Hematopoietic multipotent progenitor cell treated with erythropoietin and hydrocortisone succinate and interleukin-3 and kit ligand, for 15 days (in vitro differentiated cells): ENCODE measurements around the gene ARHGEF16.

Source experiments
- DNase-seq: peaks from one replicate; pipeline ENCODE4 v3.0.0-alpha.2; 2015; ENCODE audit warnings: low spot score

ARHGEF16 gene

DNA sequence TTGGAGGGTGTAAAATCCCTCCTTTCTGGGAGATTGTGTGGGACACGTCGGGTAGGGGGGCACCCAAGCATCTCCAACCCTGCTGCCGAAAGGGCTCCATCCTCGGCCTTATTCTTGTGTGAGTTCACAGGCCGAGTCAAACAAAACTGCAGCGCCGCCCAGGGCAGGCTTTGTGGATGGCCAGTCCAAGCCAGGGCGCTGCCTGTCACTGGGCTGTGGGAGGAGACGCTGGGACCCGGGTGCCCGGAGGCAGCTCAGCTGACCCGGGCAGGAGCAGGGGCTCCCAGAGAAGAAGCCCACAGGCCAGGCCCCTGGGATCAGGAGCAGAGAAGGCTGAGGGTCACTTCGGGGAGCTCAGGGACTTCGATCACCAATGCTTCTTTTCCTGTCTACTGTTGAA is 31.8 kb upstream of the ARHGEF16 start:
- DNase-seq: no peak

DNA sequence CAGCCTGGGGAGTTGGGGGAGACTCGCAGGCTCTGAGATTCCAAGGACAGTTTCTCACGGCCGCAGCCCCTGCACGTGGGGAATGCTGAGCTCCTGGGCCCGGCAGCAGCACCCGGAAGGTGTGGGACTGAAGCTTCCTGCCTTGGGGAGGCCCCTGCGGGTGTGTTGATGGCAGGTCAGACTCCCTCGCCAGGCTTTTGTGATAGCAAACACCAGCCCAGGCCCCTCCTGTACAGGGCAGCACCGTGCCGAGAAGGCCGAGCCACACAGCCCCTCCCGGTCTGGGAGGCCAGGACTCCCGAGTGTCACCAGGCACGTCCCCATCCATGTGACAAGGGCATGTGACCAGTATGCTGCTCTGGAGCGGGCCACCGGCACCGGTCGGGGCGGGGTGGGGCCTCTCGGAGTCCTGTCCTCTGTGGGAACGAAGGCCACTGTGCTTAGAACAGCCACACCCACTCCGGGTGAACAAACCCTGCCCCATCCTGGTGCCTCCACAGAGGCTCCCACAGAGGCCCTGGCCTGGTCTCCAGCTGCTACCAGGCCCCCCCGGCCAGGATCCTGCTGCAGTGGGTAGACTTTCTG is 31.1 kb upstream of the ARHGEF16 start:
- no peak for DNase-seq

DNA sequence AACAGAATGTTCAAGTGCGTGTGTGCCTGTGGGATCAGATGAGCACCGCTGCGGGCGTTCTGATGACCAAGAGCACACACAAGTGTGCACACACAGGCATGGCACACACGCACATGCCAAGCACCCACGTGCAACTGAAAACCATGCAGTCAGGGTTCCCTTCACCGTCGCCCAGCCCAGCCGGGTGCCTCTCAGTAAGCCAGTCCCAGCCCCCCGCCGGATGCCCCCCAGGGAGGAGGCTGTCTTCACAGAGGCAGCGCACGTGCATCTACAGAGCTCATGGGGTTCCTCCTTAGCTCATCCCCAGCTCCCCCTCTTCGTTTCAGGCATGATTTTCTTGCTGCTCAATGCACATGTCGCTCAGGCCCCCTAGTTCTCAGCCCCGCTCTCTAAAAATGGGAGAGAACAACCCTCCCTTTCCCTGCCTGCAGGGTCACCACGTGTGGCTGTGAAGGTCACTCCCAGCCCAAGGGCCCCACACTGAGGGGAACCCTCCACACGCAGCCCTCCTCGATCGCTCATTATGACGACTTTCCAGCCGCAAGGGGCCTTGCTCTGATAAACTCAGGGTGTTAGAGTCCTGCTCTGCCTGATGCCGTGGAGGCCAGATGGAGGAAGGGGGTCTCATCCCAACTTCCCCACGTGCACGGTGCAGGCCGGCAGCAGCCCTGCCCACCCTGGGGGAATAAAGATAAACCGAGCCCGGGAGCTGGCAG is 30.4 kb upstream of the ARHGEF16 start:
- no peak for DNase-seq

DNA sequence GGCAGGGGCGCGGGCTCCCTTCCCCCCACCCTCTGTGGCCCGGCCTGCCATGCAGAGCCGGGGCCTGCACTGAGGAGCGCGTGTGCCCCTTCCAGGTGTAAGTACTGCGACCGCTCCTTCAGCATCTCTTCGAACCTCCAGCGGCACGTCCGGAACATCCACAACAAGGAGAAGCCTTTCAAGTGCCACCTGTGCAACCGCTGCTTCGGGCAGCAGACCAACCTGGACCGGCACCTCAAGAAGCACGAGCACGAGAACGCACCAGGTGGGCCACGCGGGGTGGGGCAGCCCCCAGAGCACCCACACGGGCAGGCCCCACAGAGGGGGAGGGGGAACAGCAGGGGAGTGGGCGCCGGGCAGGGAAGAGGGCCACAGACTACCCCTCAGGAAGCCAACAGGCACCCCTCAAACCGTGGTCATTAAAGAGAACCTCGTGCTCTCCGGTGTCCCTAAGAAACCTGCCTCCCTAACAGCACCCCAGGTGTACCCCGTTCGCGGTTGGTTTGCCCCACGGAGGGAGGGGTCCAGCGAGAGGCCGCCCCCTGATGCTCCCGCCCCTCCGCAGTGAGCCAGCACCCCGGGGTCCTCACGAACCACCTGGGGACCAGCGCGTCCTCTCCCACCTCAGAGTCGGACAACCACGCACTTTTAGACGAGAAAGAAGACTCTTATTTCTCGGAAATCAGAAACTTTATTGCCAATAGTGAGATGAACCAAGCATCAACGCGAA is 28.8 kb upstream of the ARHGEF16 start:
- DNase-seq: no peak

DNA sequence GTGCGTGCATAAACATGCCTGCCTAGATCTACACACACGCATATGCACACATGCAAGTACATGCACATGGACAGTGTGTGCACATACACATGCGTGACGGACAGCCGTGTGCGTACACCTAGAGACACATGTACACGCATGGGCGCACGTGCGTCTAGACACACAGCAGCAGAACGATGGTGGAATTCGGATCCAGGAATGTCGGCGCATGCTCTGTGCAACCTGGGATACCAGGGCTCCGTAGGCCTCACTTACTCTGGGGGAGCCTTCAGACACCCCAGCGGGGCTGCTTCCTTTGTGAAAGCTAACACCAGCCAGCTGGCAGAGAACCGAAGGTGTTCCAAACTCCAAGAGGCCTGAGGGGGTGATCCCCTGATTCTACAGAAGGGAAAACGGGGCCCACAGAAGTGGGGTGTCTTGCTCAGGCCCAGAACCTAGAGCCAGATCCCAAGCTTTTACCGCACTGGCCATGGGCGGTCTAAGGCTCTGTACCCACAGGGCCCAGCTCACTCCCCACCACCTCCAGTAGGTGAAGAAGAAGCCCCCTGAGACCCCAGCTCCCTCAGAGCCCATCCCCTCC is 27.4 kb upstream of the ARHGEF16 start:
- no peak for DNase-seq

DNA sequence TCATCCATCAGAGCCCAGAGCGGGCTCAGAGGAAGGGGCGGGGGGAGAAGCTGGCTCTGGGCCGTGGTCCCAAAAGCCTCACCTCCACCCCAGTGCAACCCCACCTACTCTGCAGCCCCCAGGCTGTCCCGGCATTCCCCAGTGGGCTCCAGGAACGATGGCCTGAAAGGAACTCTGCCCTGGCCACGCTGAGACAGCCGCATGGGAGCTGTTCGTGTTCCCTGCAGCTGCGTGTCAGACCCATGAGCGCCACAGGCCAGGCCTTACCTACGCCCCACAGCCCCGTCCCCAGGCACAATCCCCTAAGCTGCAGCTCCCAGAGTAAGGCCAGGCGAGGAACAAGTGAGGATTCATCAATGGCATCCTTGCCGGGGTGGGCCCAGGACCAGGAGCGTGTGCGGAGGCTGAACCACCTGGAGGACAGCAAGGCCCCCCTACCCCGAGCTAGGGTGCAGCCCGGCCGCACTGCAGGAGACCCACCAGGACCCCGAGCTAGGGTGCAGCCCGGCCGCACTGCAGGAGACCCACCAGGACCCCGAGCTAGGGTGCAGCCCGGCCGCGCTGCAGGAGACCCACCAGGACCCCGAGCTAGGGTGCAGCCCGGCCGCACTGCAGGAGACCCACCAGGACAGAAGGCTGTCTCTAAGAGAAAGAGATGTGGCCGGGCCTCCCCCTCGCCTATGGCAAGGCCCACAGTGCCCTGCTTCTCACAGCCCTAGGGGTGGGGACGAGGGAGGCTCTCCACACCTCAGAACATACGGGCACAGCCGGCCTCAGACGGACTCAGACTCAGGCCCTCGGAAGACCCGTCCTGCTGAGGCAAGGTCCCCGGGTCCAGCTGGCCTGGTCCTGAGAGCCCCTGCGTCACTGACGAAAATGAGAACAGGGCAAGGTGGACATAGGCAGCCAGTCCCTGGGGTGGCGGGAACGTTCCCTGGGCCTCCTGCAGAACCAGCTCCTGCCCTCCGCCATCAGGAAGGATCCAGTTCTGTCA is 26.5 kb upstream of the ARHGEF16 start:
- DNase-seq: no peak

DNA sequence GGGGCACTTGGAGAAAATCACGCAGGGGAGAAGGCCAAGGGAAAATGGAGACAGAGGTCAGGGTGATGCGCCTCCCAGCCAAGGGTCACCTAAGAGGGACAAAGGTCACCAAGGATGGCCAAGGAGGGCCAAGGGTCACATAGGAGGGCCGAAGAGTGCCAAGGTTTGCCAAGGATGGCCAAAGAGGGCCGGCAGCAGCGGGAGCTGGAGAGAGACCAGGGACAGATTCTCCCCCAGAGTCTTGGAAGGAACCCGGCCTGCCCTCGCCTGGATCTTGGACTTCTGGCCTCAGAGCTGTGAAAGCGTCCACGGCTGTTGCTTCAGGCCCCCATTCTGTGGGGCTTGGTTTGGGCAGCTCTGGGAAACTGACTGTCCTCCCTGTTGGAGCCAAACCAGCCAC is 25.6 kb upstream of the ARHGEF16 start:
- no peak for DNase-seq

DNA sequence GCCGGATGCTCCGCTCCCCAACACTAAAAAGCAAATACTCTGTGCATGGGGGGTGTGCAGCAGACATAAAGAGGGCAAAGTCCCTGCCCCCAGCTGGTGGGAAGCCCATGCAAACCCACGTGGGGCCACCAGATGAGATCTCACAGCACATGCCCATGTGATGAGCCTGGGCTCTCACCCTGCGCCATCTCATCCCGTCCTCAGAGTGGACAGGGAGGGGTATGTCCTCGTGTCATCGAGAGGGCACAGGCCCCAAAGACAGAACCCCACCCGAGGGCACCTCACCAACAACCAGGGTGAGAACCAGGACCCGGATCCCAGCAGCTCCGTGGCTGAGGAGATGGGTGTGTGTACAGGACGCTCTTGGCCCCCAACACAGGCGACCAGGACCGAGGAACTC is 25.1 kb upstream of the ARHGEF16 start:
- DNase-seq: no peak

DNA sequence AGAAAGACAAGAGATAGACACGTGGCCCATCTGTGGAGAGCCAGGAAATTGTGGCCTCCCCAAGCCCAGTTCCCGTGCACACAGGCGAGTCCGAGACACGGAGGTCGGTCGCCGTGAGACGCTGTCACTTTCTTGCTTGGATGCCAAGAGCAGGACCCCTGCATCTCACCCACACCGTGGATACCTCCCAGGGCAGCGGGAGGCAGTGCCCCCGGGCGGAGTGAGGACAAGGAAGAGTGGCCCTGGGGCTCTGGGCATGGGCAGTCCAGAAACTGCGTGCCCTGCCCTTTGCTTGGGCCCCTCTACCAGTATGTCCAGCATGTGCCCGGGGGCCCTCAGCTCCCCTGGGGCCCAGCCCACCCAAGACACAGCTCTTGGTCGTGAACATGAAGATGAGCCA is 24.7 kb upstream of the ARHGEF16 start:
- DNase-seq: no peak

DNA sequence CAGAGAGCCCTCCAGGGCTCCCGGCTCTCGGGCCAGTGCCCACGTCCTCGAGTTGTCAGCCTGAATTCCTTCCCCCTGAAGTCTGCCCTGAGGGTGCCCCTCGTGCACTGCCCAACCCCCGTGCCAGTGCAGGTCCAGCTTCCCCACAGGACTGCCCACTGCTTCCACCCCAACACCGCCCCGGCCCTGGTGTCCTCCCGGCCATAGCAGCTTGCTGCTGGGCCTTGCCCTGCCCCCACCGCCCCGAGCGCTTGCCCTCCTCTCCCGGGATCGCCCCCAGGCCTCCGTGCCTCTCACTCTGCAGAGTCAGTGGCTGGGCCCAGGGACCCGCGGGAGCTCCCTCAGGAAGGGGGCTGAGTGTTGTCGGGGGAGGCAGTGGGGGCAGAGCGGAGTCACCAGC is 24.1 kb upstream of the ARHGEF16 start:
- DNase-seq: no peak

DNA sequence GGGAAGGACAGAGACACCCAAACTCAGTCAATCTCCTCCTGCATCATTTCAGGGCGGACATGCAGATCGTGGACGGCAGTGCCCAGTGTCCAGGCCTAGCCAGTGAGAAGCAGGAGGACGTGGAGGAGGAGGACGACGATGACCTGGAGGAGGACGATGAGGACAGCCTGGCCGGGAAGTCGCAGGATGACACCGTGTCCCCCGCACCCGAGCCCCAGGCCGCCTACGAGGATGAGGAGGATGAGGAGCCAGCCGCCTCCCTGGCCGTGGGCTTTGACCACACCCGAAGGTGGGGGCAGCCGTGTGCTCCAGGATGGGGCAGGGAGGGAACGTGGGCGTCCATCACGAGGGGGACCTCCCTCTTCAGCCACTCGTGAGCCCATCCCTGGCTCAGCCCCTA is 23.6 kb upstream of the ARHGEF16 start:
- DNase-seq: no peak

DNA sequence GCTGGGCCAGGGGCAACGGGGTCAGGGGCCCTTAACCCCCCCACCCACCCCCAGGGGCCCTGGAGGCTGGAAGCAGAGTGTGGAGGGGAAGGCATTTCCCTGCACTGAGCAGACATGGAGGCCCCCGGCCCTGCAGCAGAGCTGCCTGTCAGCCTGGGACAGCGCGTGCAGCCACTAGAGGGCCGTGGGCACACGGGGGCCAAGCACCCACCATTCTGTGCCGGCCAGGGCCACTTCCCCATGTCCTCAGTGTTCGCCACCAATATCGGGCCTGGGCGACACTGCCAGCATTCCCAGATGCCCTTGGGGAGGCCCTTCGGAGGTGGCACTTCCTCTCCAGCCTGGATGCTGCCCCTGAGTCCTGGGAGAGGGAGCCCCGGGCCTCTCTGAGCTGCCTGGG is 23.2 kb upstream of the ARHGEF16 start:
- DNase-seq: no peak

DNA sequence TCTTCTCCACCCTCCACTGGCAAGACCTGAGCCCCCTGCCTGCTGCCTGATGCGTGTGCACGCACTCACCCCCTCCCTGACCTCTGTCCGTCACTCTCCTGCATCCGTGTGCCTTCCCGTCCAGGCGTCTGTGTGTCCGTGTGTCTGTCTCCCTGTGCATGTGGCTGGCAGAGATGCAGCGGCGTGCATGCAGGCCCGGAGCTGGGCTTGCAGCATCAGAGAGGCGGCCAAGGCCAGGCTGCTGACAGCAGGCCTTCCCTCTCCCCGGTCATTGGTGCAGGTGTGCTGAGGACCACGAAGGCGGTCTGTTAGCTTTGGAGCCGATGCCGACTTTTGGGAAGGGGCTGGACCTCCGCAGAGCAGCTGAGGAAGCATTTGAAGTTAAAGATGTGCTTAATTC is 22.8 kb upstream of the ARHGEF16 start:
- no peak for DNase-seq

DNA sequence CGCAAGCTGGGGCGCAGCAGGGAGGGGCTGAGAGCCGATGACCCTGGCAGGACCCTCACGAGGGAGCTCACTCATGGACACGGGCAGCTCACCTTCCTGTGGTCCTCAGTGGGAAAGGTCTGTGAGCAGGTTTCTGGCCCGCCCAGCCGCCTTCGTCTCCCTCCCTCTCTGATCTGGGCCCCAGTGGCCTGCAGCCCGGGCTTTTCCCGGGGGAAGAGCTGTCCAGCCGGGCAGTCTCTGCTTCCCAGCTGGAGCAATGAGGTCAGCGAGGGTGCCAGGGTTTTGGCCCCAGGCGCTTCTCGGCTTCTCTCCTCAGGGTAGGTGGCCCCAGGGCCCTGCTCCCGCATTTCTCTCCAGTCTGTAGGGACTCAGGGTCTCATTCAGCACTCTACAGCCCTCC is 22.2 kb upstream of the ARHGEF16 start:
- DNase-seq: no peak

DNA sequence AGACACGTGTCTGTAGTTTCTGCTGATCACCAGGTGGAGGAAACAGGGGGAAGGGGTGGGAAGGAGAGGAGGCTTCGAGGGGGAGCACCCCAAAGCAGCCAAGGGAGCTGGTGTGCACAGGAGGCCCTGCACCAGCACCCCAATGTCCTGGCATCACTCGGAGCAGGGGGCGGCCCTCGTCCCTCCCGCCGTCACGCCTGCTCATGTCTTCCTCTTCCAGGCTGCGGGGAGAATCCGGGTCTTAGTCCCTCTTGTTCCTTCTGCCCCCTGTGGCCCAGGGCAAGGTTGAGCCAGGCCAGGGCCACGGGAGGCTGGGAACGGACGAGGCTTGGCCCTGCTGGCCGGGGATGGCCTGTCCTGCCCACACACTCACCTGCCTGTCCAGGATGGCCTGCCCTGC is 21.4 kb upstream of the ARHGEF16 start:
- DNase-seq: no peak

DNA sequence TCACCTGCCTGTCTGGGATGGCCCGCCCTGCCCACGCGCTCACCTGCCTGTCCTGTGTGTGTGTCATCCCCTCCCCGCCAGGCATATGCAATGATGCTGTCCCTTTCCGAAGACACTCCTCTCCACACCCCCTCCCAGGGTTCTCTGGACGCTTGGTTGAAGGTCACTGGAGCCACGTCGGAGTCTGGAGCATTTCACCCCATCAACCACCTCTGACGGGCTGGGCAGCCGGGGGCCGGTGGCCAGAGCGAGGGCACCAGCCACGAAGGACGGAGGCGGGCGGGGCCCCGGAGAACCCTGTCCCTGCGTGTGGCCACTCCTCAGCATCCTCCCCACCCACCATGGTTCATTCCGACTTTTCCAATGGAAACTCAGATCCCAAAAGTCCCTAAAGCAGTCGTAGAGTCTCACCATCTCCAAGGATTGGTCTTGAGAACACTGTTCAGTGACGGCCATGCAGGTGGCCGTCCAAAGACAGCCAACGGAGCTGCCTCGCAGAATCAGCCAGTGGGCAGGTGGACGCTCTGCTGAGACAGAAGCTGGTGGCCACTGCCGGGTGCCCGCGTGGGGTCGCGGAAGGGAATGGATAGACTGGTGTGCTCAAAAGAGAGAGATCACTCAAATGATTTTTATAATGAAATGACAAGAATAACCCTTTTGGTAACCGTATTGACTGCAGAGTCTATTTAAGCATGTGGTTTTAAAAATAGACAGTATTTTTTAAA is 20.7 kb upstream of the ARHGEF16 start:
- no peak for DNase-seq

DNA sequence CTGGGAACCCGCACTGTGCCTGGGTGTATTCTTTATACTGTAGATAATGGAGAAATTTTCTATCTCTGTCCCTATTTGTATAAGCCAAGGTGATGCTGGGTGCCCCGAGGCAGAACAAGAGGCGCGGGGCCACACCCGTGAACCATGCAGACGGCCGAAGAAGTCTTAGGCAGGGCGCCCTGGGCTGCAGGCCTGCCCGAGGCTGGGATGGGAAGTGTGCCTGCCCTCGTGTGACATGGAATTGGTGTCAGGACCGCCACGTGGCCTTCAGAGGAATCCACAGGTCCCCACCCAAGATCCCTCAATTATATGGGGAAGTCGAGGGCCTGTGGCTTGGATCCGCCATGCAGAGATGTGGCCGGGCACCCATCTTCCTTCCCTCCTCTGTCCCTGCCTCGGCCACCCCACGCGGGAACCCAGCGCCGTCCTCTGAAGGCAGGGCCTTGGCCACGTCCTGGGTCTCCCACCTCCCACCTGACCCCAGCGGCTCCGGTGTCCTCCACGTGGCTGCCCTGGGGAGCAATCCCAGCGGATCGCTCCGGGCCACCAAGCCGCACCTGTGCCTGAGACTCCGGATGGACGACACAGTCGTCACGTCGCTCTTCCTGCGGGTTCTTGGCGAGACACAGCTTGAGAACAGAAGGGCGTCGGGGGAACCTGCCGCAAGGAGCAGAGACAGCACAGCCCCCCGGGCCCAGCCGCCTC is 19.9 kb upstream of the ARHGEF16 start:
- no peak for DNase-seq

DNA sequence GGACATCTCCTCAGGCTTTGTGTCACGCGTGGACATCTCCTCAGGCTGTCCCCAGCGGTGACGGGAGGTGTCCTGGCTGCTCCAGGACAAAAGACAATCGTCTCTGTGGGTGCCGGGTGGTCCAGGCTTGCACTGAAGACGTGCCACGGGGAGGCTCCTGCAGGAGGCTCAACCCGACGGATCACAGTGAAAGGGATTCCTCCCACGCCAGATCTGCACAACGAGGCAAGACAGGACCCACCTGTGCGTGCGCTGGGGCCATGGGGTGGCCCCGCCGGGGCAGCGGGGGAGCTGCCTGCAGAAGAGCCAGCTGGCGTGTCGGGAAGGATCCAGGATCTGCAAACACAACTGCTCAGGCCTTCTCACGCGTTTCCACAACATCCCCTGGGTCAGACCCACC is 18.8 kb upstream of the ARHGEF16 start:
- no peak for DNase-seq

DNA sequence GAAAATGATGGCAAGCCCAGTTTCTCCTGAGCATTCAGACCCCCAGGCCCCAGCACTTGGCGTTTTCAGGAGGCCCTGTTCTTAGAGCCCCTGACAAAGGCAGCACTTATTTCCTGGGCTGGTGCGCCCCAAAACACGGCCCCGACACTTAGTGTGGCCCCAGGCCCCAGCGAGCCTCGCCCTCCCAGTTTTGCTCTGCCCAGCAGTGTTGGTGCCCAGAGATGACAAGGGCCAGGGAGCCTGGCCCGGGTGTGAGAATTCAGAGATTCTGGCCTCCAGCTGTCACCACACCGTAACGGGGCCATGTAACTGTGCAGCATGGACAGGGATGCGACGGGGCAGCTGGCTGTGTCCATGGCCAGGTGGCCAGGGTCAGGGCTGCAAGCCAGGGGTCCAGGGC is 18.0 kb upstream of the ARHGEF16 start:
- DNase-seq: no peak

DNA sequence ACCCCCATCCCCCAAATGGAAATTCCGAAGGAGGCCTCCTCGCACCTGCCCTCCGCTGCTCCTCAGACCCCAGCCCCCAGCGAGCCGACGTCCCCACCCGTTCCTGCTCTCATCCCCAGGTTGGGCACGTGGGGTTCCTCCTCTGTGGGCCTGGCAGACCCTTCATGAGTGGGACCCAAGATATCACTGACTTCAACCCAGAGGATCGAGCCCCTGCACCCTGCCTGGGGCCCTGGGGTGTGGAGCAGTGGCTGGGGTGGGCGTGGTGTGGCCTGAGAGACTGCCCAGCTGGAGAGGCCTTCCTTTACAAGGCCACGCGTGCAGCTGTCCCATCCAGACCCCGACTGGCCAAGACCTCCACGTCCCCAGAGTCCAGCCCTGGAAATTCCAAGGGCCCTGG is 17.6 kb upstream of the ARHGEF16 start:
- DNase-seq: no peak
